Panc1 (cell line): ENCODE data around the gene FARS2. TPM values are rescaled to one million over a fixed set of nuclear protein-coding genes. Genes with fewer than 3 reads are reported as not detected.

ENCODE experiments used
- ATAC-seq: fragments of 200-7000 bp; cut with Tn5 transposase; 2 replicates; pipeline ENCODE4 v1.9.1; 2020; ENCODE audit warnings: mild to moderate bottlenecking, moderate library complexity
- BruUV-seq: library from RNA; stranded (reverse); fragments of 400-500 nt; replicated peaks from 2 replicates; lab custom pipeline; 2021; lab: Mats Ljungman, UMichigan
- CTCF ChIA-PET: fragments of 300-600 bp; sonication (Branson Sonifier 250); formaldehyde crosslinking; loops from one replicate; lab custom pipeline; 2022; ENCODE audit warnings: antibody characterized with exemption; lab: Charles Lee
- POLR2A ChIA-PET: fragments of 300-600 bp; sonication (Branson Sonifier 250); formaldehyde crosslinking; loops from one replicate; lab custom pipeline; 2022; ENCODE audit warnings: antibody characterized with exemption; lab: Charles Lee
- DNase-seq: peaks from one replicate; pipeline ENCODE4 v3.0.0-alpha.2; 2010; ENCODE audit warnings: low read depth, low spot score
- H3K27ac ChIP-seq: 2 replicates; pipeline ENCODE4 v1.5.1; 2011; ENCODE audit warnings: mild to moderate bottlenecking, low read length, inconsistent platforms
- H3K27me3 ChIP-seq: fragments of 200-500 bp; sonication (Bioruptor generic); 2 replicates; pipeline ENCODE4 v1.6.0; 2014; ENCODE audit warnings: low read length, inconsistent platforms; ENCODE audit not compliant: control insufficient read depth, insufficient read depth
- H3K36me3 ChIP-seq: fragments of 200-500 bp; sonication (Bioruptor generic); 2 replicates; pipeline ENCODE4 v1.5.1; 2014; ENCODE audit warnings: inconsistent platforms, mild to moderate bottlenecking, low read length, moderate library complexity; ENCODE audit not compliant: control insufficient read depth, insufficient read depth
- H3K4me1 ChIP-seq: 2 replicates; pipeline ENCODE4 v1.5.1; 2011; ENCODE audit warnings: inconsistent platforms, mild to moderate bottlenecking, low read length, moderate library complexity; ENCODE audit not compliant: control insufficient read depth, insufficient read depth
- H3K4me3 ChIP-seq, 2 experiments: 2 replicates each; pipeline ENCODE4 v1.5.1; 2011 to 2012; ENCODE audit warnings: low read depth in 2 of 2, low read length in 2 of 2, mild to moderate bottlenecking in 2 of 2, inconsistent platforms in 1 of 2, moderate library complexity in 1 of 2
- H3K9me3 ChIP-seq: fragments of 200-500 bp; sonication (Bioruptor generic); 2 replicates; pipeline ENCODE4 v1.5.1; 2014; ENCODE audit warnings: low read depth, mild to moderate bottlenecking, inconsistent platforms, low read length, moderate library complexity; ENCODE audit not compliant: control insufficient read depth, insufficient read depth
- POLR2AphosphoS5 ChIP-seq: IDR thresholded peaks from 2 replicates; pipeline ENCODE4 v1.6.1; 2012; ENCODE audit warnings: mild to moderate bottlenecking, low read depth, low read length, moderate library complexity
- SIN3A ChIP-seq: IDR thresholded peaks from 2 replicates; pipeline ENCODE4 v1.6.1; 2012; ENCODE audit warnings: low read depth, mild to moderate bottlenecking, low read length, moderate library complexity, borderline replicate concordance; ENCODE audit not compliant: insufficient read depth
- TCF7L2 ChIP-seq: IDR thresholded peaks from 2 replicates; pipeline ENCODE4 v1.6.1; 2011; ENCODE audit warnings: mild to moderate bottlenecking, low read depth, low read length, inconsistent platforms
- in situ Hi-C: cut with HindIII; loops from 2 replicates; pipeline ENCODE4 v1.10.0; 2016; ENCODE audit warnings: low sequenced_read_pairs, low pct_unique_long_range_greater_than_20kb
- intact Hi-C: fragments of 100-400 bp; cut with micrococcal nuclease; formaldehyde crosslinking; loops from one replicate; pipeline ENCODE4 v1.10.0; 2022; ENCODE audit not compliant: unreplicated experiment
- total RNA-seq: library from RNA; stranded (reverse); gene quantifications from one replicate; pipeline ENCODE4 v1.2.1, GENCODE V29; 2021; ENCODE audit not compliant: unreplicated experiment
- TF ChIP-seq, protein P1 (sequence below), 2 experiments: IDR thresholded peaks; 2 replicates each; pipeline ENCODE4 v1.6.1; 2011 to 2012; ENCODE audit warnings: low read depth in 2 of 2, control low read depth in 1 of 2, low read length in 1 of 2, mild to moderate bottlenecking in 1 of 2, moderate library complexity in 1 of 2; ENCODE audit not compliant: insufficient read depth in 1 of 2
- TF ChIP-seq, protein P2 (sequence below): fragments of 450-650 bp; IDR thresholded peaks from 2 replicates; pipeline ENCODE4 v1.5.1; 2017; ENCODE audit warnings: mild to moderate bottlenecking

The FARS2 gene
- total RNA-seq, 1 experiment from 2014 or later: 12.8 TPM

DNA sequence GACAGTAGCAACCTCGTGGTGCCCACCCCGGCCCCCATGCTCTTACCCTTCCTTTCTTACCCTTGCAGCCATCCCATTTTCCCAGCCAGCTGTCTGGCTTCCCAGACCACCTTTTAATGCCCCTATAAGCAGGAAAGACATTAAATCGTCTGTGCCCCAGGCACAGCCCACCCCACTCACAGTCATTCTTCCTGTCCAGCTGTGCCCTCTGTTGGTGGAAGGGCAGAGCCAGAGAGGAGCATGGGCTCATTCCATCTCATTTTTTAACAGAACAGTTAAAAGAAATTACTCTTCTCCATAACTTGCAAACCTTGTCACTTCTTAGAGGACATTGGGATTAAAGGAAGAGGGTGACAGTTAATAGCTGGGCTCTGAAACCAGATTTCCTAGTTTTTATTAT, 504.9 kb downstream of the FARS2 start:
- ATAC-seq: no peak
- ChIA-PET POLR2A (no interaction called here), CTCF (no interaction called here)
- H3K4me3 ChIP-seq: no peak overlapping the region
- BruUV-seq: no TSS peak
- H3K4me1 ChIP-seq: no peaks in the 10 kb centered on the region
- TF ChIP-seq, protein P1, sequence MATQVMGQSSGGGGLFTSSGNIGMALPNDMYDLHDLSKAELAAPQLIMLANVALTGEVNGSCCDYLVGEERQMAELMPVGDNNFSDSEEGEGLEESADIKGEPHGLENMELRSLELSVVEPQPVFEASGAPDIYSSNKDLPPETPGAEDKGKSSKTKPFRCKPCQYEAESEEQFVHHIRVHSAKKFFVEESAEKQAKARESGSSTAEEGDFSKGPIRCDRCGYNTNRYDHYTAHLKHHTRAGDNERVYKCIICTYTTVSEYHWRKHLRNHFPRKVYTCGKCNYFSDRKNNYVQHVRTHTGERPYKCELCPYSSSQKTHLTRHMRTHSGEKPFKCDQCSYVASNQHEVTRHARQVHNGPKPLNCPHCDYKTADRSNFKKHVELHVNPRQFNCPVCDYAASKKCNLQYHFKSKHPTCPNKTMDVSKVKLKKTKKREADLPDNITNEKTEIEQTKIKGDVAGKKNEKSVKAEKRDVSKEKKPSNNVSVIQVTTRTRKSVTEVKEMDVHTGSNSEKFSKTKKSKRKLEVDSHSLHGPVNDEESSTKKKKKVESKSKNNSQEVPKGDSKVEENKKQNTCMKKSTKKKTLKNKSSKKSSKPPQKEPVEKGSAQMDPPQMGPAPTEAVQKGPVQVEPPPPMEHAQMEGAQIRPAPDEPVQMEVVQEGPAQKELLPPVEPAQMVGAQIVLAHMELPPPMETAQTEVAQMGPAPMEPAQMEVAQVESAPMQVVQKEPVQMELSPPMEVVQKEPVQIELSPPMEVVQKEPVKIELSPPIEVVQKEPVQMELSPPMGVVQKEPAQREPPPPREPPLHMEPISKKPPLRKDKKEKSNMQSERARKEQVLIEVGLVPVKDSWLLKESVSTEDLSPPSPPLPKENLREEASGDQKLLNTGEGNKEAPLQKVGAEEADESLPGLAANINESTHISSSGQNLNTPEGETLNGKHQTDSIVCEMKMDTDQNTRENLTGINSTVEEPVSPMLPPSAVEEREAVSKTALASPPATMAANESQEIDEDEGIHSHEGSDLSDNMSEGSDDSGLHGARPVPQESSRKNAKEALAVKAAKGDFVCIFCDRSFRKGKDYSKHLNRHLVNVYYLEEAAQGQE (IDR thresholded peaks at IDR 0.05; ENCODE audit: insufficient read depth in 1 of 2, low read depth in 2 of 2, low read length in 1 of 2): no peak
- TF ChIP-seq POLR2AphosphoS5 (no peak), SIN3A (no peak), TCF7L2 (no peak)
- TF ChIP-seq, protein P2, sequence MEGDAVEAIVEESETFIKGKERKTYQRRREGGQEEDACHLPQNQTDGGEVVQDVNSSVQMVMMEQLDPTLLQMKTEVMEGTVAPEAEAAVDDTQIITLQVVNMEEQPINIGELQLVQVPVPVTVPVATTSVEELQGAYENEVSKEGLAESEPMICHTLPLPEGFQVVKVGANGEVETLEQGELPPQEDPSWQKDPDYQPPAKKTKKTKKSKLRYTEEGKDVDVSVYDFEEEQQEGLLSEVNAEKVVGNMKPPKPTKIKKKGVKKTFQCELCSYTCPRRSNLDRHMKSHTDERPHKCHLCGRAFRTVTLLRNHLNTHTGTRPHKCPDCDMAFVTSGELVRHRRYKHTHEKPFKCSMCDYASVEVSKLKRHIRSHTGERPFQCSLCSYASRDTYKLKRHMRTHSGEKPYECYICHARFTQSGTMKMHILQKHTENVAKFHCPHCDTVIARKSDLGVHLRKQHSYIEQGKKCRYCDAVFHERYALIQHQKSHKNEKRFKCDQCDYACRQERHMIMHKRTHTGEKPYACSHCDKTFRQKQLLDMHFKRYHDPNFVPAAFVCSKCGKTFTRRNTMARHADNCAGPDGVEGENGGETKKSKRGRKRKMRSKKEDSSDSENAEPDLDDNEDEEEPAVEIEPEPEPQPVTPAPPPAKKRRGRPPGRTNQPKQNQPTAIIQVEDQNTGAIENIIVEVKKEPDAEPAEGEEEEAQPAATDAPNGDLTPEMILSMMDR: no peak
- H3K9me3 ChIP-seq: no peaks in the 10 kb centered on the region
- DNase-seq: no peak
- H3K27ac ChIP-seq: no peak overlapping the region
- in situ Hi-C loops (no loop called here), intact Hi-C loops (no loop called here)
- no peaks in the 10 kb centered on the region for H3K27me3 ChIP-seq
- no peaks in the 10 kb centered on the region for H3K36me3 ChIP-seq

GRCh38 chr6:5767471-5767870, 506.2 kb downstream of the FARS2 start:
- in situ Hi-C loops (no loop called here), intact Hi-C loops (no loop called here)
- CTCF ChIA-PET: no interaction called here
- no peaks in the 10 kb centered on the region for H3K4me1 ChIP-seq
- H3K36me3 ChIP-seq: no peaks in the 10 kb centered on the region
- ATAC-seq: no peak
- H3K27ac ChIP-seq: no peak overlapping the region
- BruUV-seq: no TSS peak
- DNase-seq: no peak
- POLR2A ChIA-PET: no interaction called here
- TF ChIP-seq TCF7L2 (no peak), SIN3A (no peak), POLR2AphosphoS5 (no peak)
- TF ChIP-seq, protein P2: no peak
- TF ChIP-seq, protein P1 (IDR thresholded peaks at IDR 0.05; ENCODE audit: insufficient read depth in 1 of 2, low read depth in 2 of 2, low read length in 1 of 2): no peak
- no peaks in the 10 kb centered on the region for H3K27me3 ChIP-seq
- no peaks in the 10 kb centered on the region for H3K9me3 ChIP-seq
- H3K4me3 ChIP-seq: no peak overlapping the region
